ENCODE results near the gene GLOD5. TPM values are rescaled to one million over a fixed set of nuclear protein-coding genes. Genes with fewer than 3 reads are reported as not detected.

GLOD5 gene
- total and polyA plus RNA-seq, 9 of the 15 experiments (the other 6 are each of a cell fraction or from before 2014, with no cell fraction given): 0.27 to 4.4 (median 2.2) TPM

DNA sequence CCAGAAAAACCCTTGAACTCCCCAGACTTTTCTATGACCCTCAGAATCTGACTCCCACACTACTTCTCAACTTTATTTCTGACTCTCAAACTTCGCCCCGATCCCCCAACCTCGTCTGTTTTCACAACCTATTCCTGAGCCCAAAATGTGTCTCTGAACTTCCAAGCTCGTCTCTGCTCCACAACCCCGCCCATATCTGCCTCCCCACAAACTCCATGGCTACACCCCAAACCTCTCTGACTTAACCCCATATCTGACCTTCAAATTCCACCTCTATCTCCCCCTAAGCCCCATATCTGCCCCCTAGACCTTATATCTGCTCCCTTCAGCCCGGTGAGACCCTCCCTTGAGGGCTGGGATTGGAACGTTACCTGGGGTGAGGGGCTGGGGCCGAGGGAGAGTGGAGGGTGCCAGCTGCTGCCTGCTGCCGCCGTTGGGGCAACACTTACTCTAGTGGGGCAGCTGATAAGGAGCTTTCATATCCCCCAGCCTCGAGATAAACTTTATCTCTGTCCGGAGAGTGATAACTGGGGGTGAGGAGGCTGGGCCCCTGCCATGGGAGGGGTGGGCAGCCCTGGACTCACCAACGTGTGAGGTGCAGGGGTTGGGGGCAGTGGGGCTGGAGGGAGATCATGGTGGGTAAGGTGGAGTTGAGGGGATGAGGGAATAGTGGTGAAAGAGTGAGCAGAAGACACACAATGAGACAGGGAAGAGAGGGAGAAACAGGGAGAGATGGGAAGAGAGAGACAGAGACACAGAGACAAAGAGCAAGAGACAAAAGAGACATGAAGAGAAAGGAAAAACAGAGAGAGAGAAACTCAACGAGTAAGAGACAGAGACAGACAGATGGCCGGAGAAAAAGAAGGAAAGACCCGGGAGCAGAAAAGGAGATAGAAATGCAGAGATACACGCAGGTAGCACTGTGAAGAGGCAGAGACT, 26.2 kb downstream of the GLOD5 start (continued):
- TF ChIP-seq, protein P1, sequence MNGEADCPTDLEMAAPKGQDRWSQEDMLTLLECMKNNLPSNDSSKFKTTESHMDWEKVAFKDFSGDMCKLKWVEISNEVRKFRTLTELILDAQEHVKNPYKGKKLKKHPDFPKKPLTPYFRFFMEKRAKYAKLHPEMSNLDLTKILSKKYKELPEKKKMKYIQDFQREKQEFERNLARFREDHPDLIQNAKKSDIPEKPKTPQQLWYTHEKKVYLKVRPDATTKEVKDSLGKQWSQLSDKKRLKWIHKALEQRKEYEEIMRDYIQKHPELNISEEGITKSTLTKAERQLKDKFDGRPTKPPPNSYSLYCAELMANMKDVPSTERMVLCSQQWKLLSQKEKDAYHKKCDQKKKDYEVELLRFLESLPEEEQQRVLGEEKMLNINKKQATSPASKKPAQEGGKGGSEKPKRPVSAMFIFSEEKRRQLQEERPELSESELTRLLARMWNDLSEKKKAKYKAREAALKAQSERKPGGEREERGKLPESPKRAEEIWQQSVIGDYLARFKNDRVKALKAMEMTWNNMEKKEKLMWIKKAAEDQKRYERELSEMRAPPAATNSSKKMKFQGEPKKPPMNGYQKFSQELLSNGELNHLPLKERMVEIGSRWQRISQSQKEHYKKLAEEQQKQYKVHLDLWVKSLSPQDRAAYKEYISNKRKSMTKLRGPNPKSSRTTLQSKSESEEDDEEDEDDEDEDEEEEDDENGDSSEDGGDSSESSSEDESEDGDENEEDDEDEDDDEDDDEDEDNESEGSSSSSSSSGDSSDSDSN (IDR thresholded peaks at IDR 0.05; ENCODE audit: borderline replicate concordance in 1 of 2, low read depth in 2 of 2, low read length in 2 of 2): 0 out of 4 replicates have a peak, but pooled peaks of 1 of the 2 experiments have one; percentile 21
- TF ChIP-seq NR2C2 (CRISPR knock-in tag; IDR thresholded peaks at IDR 0.05) (no peak), NR2C2 (tag; IDR thresholded peaks at IDR 0.05) (peak; percentile 1; the same call in 1 of the 2 replicates)
- TF ChIP-seq, protein P2, sequence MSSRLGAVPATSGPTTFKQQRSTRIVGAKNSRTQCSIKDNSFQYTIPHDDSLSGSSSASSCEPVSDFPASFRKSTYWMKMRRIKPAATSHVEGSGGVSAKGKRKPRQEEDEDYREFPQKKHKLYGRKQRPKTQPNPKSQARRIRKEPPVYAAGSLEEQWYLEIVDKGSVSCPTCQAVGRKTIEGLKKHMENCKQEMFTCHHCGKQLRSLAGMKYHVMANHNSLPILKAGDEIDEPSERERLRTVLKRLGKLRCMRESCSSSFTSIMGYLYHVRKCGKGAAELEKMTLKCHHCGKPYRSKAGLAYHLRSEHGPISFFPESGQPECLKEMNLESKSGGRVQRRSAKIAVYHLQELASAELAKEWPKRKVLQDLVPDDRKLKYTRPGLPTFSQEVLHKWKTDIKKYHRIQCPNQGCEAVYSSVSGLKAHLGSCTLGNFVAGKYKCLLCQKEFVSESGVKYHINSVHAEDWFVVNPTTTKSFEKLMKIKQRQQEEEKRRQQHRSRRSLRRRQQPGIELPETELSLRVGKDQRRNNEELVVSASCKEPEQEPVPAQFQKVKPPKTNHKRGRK (tag; IDR thresholded peaks at IDR 0.05): peak; percentile 50; the same call in 1 of the 2 replicates
